NCI-H146 (cell line): ENCODE results near the gene ZNF723.
"Not testable (repeated sequence)": the region's sequence is repeated elsewhere in the genome, so short reads cannot be mapped to it uniquely, and the experiment has no call there.

Experiments
- DNase-seq: peaks from one replicate; lab custom pipeline; 2025; lab: John Stamatoyannopoulos, UW

ZNF723 gene

GRCh38 chr19:22832031-22832762 is at the start of gene ZNF723:
ZNF723 (plus strand) TSS chr19:22832291; CDS start chr19:22832380, 89 bp downstream.
- peak; percentile 5 for DNase-seq

GRCh38 chr19:22783651-22784410 is 48.3 kb upstream of the ZNF723 start, which contains the start of gene ZNF99:
ZNF99 (minus strand) TSS chr19:22784151; CDS start chr19:22784016, 135 bp downstream.
- no peak for DNase-seq

GRCh38 chr19:22792863-22793262 is 39.2 kb upstream of the ZNF723 start:
- DNase-seq, result not testable (repeated sequence)

GRCh38 chr19:22797040-22797439 is 35.1 kb upstream of the ZNF723 start:
- no peak for DNase-seq

GRCh38 chr19:22806418-22806817 is 25.7 kb upstream of the ZNF723 start:
- DNase-seq, result no peak

- DNase-seq, result no peak
Measured at GRCh38 chr19:22807061-22807835, 24.8 kb upstream of the ZNF723 start.

GRCh38 chr19:22814124-22814523 is 18.0 kb upstream of the ZNF723 start:
- no peak for DNase-seq

GRCh38 chr19:22831211-22831610 is 880 bp upstream of the ZNF723 start:
- DNase-seq, result no peak

- DNase-seq, result not testable (repeated sequence)
Measured at GRCh38 chr19:22857713-22858320, 25.7 kb downstream of the ZNF723 start.

- DNase-seq, result peak; percentile 0
Measured at GRCh38 chr19:22882797-22883196, 50.7 kb downstream of the ZNF723 start.

GRCh38 chr19:22893855-22894270 is 61.8 kb downstream of the ZNF723 start:
- DNase-seq, result no peak

- DNase-seq, result no peak
Measured at GRCh38 chr19:22901431-22902130, 69.5 kb downstream of the ZNF723 start.
